Adrenal gland (tissue), 5 donors: ENCODE measurements around the gene PIWIL4.

Experiments
- CTCF ChIP-seq, 6 experiments: fragments of 450-650 bp in 4 of 6; fragments of 200-600 bp in 2 of 6; sonication (generic) in 1 of 6; IDR thresholded peaks; 1 replicate in 5 of 6; 2 replicates in 1 of 6; pipeline versions ENCODE4 v1.5.1 to v1.8.0; 2016 to 2021; ENCODE audit warnings: antibody characterized with exemption in 6 of 6, mild to moderate bottlenecking in 2 of 6, moderate library complexity in 1 of 6
- POLR2A ChIP-seq, 2 donors: fragments of 450-650 bp; IDR thresholded peaks; one replicate each; pipeline ENCODE4 v1.6.1; 2017; ENCODE audit warnings: antibody characterized with exemption in 2 of 2, mild to moderate bottlenecking in 2 of 2, moderate library complexity in 1 of 2
- donor health status: DM: no; HTN: no; CAD: no.

GRCh38 chr11:94662065-94662779, 95.1 kb downstream of the PIWIL4 start:
- TF ChIP-seq CTCF (IDR thresholded peaks at IDR 0.05) (no peak), POLR2A (IDR thresholded peaks at IDR 0.05) (no peak)
